HepG2 (cell line): ENCODE data around the gene TXNRD3. TPM values are rescaled to one million over a fixed set of nuclear protein-coding genes. Genes with fewer than 3 reads are reported as not detected.

Experiments used
- CENPT ChIP-seq: sonication (generic); formaldehyde crosslinking; IDR thresholded peaks from 2 replicates; pipeline ENCODE4 v1.8.0; 2022; ENCODE audit warnings: low read depth, mild to moderate bottlenecking, moderate library complexity, missing genetic modification reagents
- EZH2 ChIP-seq: conservative IDR thresholded peaks from 2 replicates; pipeline ENCODE4 v1.6.1; 2012; ENCODE audit warnings: mild to moderate bottlenecking, low read depth, low read length, moderate library complexity
- NFRKB ChIP-seq: fragments of 450-650 bp; IDR thresholded peaks from 2 replicates; pipeline ENCODE4 v1.6.1; 2017
- STAT6 ChIP-seq: sonication (generic); formaldehyde crosslinking; IDR thresholded peaks from 2 replicates; pipeline ENCODE4 v1.4.0; 2020; ENCODE audit warnings: missing genetic modification reagents, mild to moderate bottlenecking, borderline replicate concordance
- TAF15 ChIP-seq: fragments of 200-400 bp; formaldehyde crosslinking; IDR thresholded peaks from one replicate; pipeline ENCODE4 v1.6.1; 2018; ENCODE audit warnings: mild to moderate bottlenecking, low read depth, low read length; ENCODE audit not compliant: poor library complexity, severe bottlenecking
- THAP8 ChIP-seq: sonication (generic); formaldehyde crosslinking; IDR thresholded peaks from 2 replicates; pipeline ENCODE4 v1.5.1; 2020; ENCODE audit warnings: missing genetic modification reagents, mild to moderate bottlenecking, borderline replicate concordance
- ZBED4 ChIP-seq: sonication (generic); formaldehyde crosslinking; IDR thresholded peaks from 2 replicates; pipeline ENCODE4 v1.4.0; 2020; ENCODE audit warnings: missing genetic modification reagents, borderline replicate concordance
- ZBTB7A ChIP-seq: sonication (generic); formaldehyde crosslinking; IDR thresholded peaks from 2 replicates; pipeline ENCODE4 v1.8.0; 2022; ENCODE audit warnings: mild to moderate bottlenecking, missing genetic modification reagents
- ZFP36L2 ChIP-seq: sonication (generic); formaldehyde crosslinking; IDR thresholded peaks from 2 replicates; pipeline ENCODE4 v1.4.0; 2020; ENCODE audit warnings: missing genetic modification reagents
- ZNF224 ChIP-seq: sonication (generic); formaldehyde crosslinking; IDR thresholded peaks from 2 replicates; pipeline ENCODE4 v1.5.0; 2020; ENCODE audit warnings: mild to moderate bottlenecking, missing genetic modification reagents
- ZNF563 ChIP-seq: sonication (generic); formaldehyde crosslinking; IDR thresholded peaks from 2 replicates; pipeline ENCODE4 v1.8.0; 2022; ENCODE audit warnings: mild to moderate bottlenecking, moderate library complexity, missing genetic modification reagents
- ZNF841 ChIP-seq: sonication (generic); formaldehyde crosslinking; IDR thresholded peaks from 2 replicates; pipeline ENCODE4 v1.8.1; 2023; ENCODE audit warnings: missing genetic modification reagents, borderline replicate concordance
- ZNF891 ChIP-seq: sonication (generic); formaldehyde crosslinking; IDR thresholded peaks from 2 replicates; pipeline ENCODE4 v1.5.0; 2020; ENCODE audit warnings: mild to moderate bottlenecking, missing genetic modification reagents
- polyA plus RNA-seq, 8 experiments: library from polyadenylated mRNA; depleted of rRNA in 3 of 8; stranded (reverse) in 7 of 8; unstranded in 1 of 8; fragments of >200 nt; fragmentation: Illumina TruSeq in 4 of 8; extraction: Trizol in 4 of 8; gene quantifications; 2 replicates each; pipeline versions ENCODE4 v1.2.1 to v1.2.3, GENCODE V29; 2011 to 2016; ENCODE audit warnings: low read depth in 4 of 8, missing spikeins in 1 of 8, mixed read lengths in 1 of 8; ENCODE audit not compliant: insufficient read depth in 1 of 8
- total RNA-seq, 5 experiments: library from RNA; depleted of rRNA; stranded (reverse); fragments of >200 nt; fragmentation: Illumina TruSeq; extraction: Trizol; gene quantifications; 2 replicates each; pipeline ENCODE4 v1.2.3, GENCODE V29; 2016; ENCODE audit warnings: low read depth in 1 of 5

TXNRD3 gene
- total and polyA plus RNA-seq, 2 of the 13 experiments (the other 11 are each of a cell fraction or from before 2014, with no cell fraction given): 4.8 to 20.7 TPM

- no peak for TF ChIP-seq ZNF224 (CRISPR knock-in tag)
- TF ChIP-seq ZFP36L2: no peak
- no peak for TF ChIP-seq THAP8 (CRISPR knock-in tag)
- TF ChIP-seq ZNF891 (CRISPR knock-in tag): peak; percentile 44; the same call in 1 of the 2 replicates
- TF ChIP-seq ZNF841 (CRISPR knock-in tag): no peak
- 0 out of 2 replicates have a peak, but pooled peaks have one; percentile 41 for TF ChIP-seq CENPT (CRISPR knock-in tag)
- 0 out of 2 replicates have a peak, but pooled peaks have one; percentile 61 for TF ChIP-seq STAT6 (CRISPR knock-in tag)
- TF ChIP-seq ZBTB7A (CRISPR knock-in tag): no peak; the same call in 1 of the 2 replicates
- peak; percentile 99 for TF ChIP-seq ZBED4
- TF ChIP-seq EZH2: no peak
- TF ChIP-seq TAF15: no peak
- no peak; the same call in 1 of the 2 replicates for TF ChIP-seq ZNF563 (CRISPR knock-in tag)
- no peak for TF ChIP-seq NFRKB
Observed at GRCh38 chr3:126703512-126704493, 48.9 kb upstream of the TXNRD3 start, which contains the start of gene CHCHD6 (continued).
